Heart left ventricle (tissue), 16 donors: Measurements from ENCODE around the gene OVCH1. TPM values are rescaled to one million over a fixed set of nuclear protein-coding genes. Genes with fewer than 3 reads are reported as not detected.

Experiments used
- ATAC-seq, 4 donors: fragments of 200-7000 bp; cut with Tn5 transposase; one replicate each; pipeline ENCODE4 v1.9.1; 2020 to 2022; ENCODE audit warnings: moderate library complexity in 4 of 4, mild to moderate bottlenecking in 3 of 4, moderate number of reproducible peaks in 1 of 4
- DNase-seq, 5 donors: peaks; one replicate each; pipeline ENCODE4 v3.0.0-alpha.2; 2020
- H3K27ac ChIP-seq, 12 donors: fragments of 200-600 bp; sonication (generic) in 4 of 12; one replicate each; pipeline versions ENCODE4 v1.5.0 to v1.8.0; 2016 to 2022; ENCODE audit warnings: mild to moderate bottlenecking in 2 of 12
- H3K27me3 ChIP-seq, 9 donors: fragments of 200-600 bp; sonication (generic) in 2 of 9; one replicate each; pipeline versions ENCODE4 v1.5.1 to v1.8.0; 2016 to 2022; ENCODE audit warnings: mild to moderate bottlenecking in 3 of 9
- H3K36me3 ChIP-seq, 9 donors: fragments of 200-600 bp; sonication (generic) in 2 of 9; one replicate each; pipeline versions ENCODE4 v1.5.0 to v1.8.0; 2018 to 2022; ENCODE audit warnings: mild to moderate bottlenecking in 2 of 9
- H3K4me1 ChIP-seq, 12 donors: fragments of 200-600 bp; sonication (generic) in 4 of 12; one replicate each; pipeline versions ENCODE4 v1.5.0 to v1.8.0; 2016 to 2022; ENCODE audit warnings: mild to moderate bottlenecking in 3 of 12
- H3K4me3 ChIP-seq, 12 donors: fragments of 200-600 bp; sonication (generic) in 4 of 12; one replicate each; pipeline versions ENCODE4 v1.5.0 to v1.8.0; 2017 to 2022; ENCODE audit warnings: mild to moderate bottlenecking in 9 of 12, moderate library complexity in 4 of 12
- H3K9me3 ChIP-seq, 12 donors: fragments of 200-600 bp; sonication (generic) in 4 of 12; one replicate each; pipeline versions ENCODE4 v1.5.0 to v1.8.0; 2016 to 2022; ENCODE audit warnings: mild to moderate bottlenecking in 1 of 12
- CTCF ChIP-seq, 12 donors: fragments of 200-600 bp; sonication (generic) in 4 of 12; IDR thresholded peaks; one replicate each; pipeline versions ENCODE4 v1.5.0 to v1.8.0; 2018 to 2022; ENCODE audit warnings: antibody characterized with exemption in 12 of 12, mild to moderate bottlenecking in 5 of 12
- POLR2A ChIP-seq, 2 donors: fragments of 450-650 bp; IDR thresholded peaks; one replicate each; pipeline ENCODE4 v1.6.1; 2017; ENCODE audit warnings: antibody characterized with exemption in 2 of 2, mild to moderate bottlenecking in 2 of 2, moderate library complexity in 2 of 2
- WGBS, 4 donors: extraction: QIAGEN DNeasy Blood & Tissue Kit in 2 of 4; methylation state at CpG; one replicate each; pipeline versions ENCODE4 v1.1.5 to v1.1.7; 2013 to 2018; 5-methylcytosine and 5-hydroxymethylcytosine counted together
- intact Hi-C, 10 donors: fragments of 100-400 bp; cut with DNase I; formaldehyde crosslinking; loops; one replicate each; pipeline versions ENCODE4 v1.11.1 to v1.14.2; 2022
- polyA plus RNA-seq, 2 donors: library from polyadenylated mRNA; stranded (reverse); fragments of 200-250 nt; gene quantifications; one replicate each; pipeline ENCODE4 v1.2.3, GENCODE V29; 2013
- total RNA-seq, 9 donors: library from RNA; depleted of rRNA in 2 of 9; stranded (reverse); fragments of >200 nt in 2 of 9; fragmentation: NEBNext Ultra II Directional in 3 of 9; extraction: Animal tissue kit (Norgen Biotek cat#: 25700) in 3 of 9; gene quantifications; one replicate each; pipeline versions ENCODE4 v1.1.0 to v1.2.4, GENCODE V29; 2016 to 2023
- donor health status: ischemic (EF 13 %, LVEDD 7.1; RV severe dilation, severe dysfunction).
- donor health status: healthy with polysubstance abuse.
- donor health status: DM: no; HTN: yes; CAD: no.
- donor health status: DM: no; HTN: no; CAD: no.
- donor health status: ischemic (EF 25% LVEDD 6.9; RV normal size, moderate dysfunction).
- donor health status: ischemic (EF 25% LVEDD 5.7; RV mildly dilated, moderate dysfunction).
- donor health status: healthy.
- donor health status: DM: yes; HTN: yes; CAD: no.
- donor health status: ischemic (EF 35%, LVEDD 5.7; RV mildly dilated, moderate dysfunction).
- donor health status: nonischemic (EF 11% LVEDD 7.7; RV severe dilation, severe dysfunction).
- donor health status: DM: yes; HTN: yes; CAD: no.
- donor health status: PGD.
- donor health status: ischemic (EF 29% LVEDD 5.4; RV normal size, mild dysfunction).
- donor health status: nonischemic (EF 23%, LVEDD 6.1; RV moderate dilation, normal function).

OVCH1 gene
- total and polyA plus RNA-seq, 11 donors, result 0.09 to 0.18 (median 0.13) TPM; not detected in 7

GRCh38 chr12:29544428-29545101 is 47.1 kb upstream of the OVCH1 start:
- no peaks in the 10 kb centered on the region for H3K9me3 ChIP-seq
- intact Hi-C loops, result loop anchor here in 2 of 10 donors (10.0 kb wide), 2 partner anchors 240 to 1260 kb away; partner anchors contain the start of gene TMTC1 (in 1 of the 2)
- no peaks in the 10 kb centered on the region for H3K36me3 ChIP-seq
- peaks cover 0 to 32% (median 5%) of the 10 kb centered on the region in 12 donors for H3K4me1 ChIP-seq
- TF ChIP-seq POLR2A (IDR thresholded peaks at IDR 0.05) (no peak), CTCF (IDR thresholded peaks at IDR 0.05) (no peak)
- no peak overlapping the region for H3K27ac ChIP-seq
- 81 to 89% (median 84%) methylated on average over 6 of the region's 6 CpGs for WGBS, 4 donors
- no peaks in the 10 kb centered on the region for H3K27me3 ChIP-seq
- DNase-seq (no peak), ATAC-seq (no peak)
- no peak overlapping the region for H3K4me3 ChIP-seq

DNA sequence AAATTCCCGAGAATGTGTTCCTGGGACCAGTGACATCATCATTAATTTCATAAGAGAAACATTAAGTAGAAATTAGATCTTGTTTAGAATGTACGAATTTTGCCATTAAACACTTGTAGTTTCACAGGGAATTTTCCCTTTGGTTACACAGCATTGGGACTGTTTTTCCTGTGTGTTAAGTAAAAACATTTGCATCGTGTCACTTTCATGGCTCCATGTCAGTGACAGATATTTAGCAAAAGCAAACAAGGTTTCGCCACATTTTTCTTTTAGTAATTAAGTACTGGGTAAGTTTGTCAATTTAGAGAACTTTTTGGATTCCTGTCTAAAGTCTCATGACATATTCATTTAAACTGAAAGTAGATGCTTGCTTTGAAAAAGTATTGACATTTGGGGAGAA is 45.5 kb upstream of the OVCH1 start:
- ATAC-seq (peak in 1 of 4 donors; percentile 27), DNase-seq (no peak)
- TF ChIP-seq CTCF (IDR thresholded peaks at IDR 0.05) (no peak), POLR2A (IDR thresholded peaks at IDR 0.05) (no peak)
- H3K27ac ChIP-seq, result peak overlapping the region in 4 of 12 donors; percentile 21 to 51 (median 45)
- H3K36me3 ChIP-seq, result no peaks in the 10 kb centered on the region
- H3K4me1 ChIP-seq, result peaks cover 0 to 32% (median 5%) of the 10 kb centered on the region in 12 donors
- no peaks in the 10 kb centered on the region for H3K9me3 ChIP-seq
- intact Hi-C loops, result loop anchor here in 2 of 10 donors (10.0 kb wide), 2 partner anchors 242 to 1262 kb away; partner anchors contain the start of gene TMTC1 (in 1 of the 2)
- no peaks in the 10 kb centered on the region for H3K27me3 ChIP-seq
- peak overlapping the region in 6 of 12 donors; percentile 10 to 36 (median 18) for H3K4me3 ChIP-seq
- WGBS, 4 donors, result 59 to 76% (median 68%) methylated on average over 4 of the region's 4 CpGs

- ATAC-seq (no peak), DNase-seq (no peak)
- H3K27ac ChIP-seq, result no peak overlapping the region
- peaks cover 0 to 28% (median 10%) of the 10 kb centered on the region in 9 donors for H3K36me3 ChIP-seq
- intact Hi-C loops, result loop anchor here in 2 of 10 donors (10.0 kb wide), 3 partner anchors 658 to 998 kb away; no protein-coding TSS in a partner anchor
- H3K4me3 ChIP-seq, result no peak overlapping the region
- no peaks in the 10 kb centered on the region for H3K27me3 ChIP-seq
- TF ChIP-seq POLR2A (IDR thresholded peaks at IDR 0.05) (no peak), CTCF (IDR thresholded peaks at IDR 0.05) (no peak)
- H3K4me1 ChIP-seq, result peaks cover 0 to 1% (median 0%) of the 10 kb centered on the region in 12 donors
- 82 to 86% (median 84%) methylated on average over 2 of the region's 2 CpGs for WGBS, 4 donors
- no peaks in the 10 kb centered on the region for H3K9me3 ChIP-seq
These were observed 39.8 kb upstream of the OVCH1 start for GRCh38 chr12:29537298-29537697.

DNA sequence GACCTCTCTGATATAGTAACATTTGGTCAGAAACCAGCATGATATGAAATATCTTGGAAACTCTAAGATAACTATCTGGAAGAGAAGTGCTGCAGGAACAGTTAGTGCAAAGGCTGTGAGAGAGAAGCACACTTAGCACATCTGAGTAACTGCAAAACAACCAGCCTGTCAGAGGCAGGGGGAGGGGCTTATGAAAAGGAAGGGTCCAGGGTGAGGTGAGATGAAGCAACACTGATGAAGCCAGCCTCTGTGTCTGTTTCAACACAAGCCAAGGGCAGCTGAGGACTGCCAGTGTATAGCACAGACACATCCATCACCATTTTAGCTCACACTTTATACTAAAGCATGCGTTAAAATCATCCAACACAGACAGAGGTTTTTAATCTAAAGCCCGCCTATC is 37.4 kb upstream of the OVCH1 start:
- TF ChIP-seq POLR2A (IDR thresholded peaks at IDR 0.05), result no peak
- no peak for TF ChIP-seq CTCF (IDR thresholded peaks at IDR 0.05)
- intact Hi-C loops, result loop anchor here in 2 of 10 donors (10.0 kb wide), 3 partner anchors 660 to 1000 kb away; no protein-coding TSS in a partner anchor

More for the DNA sequence above, 37.4 kb upstream of the OVCH1 start:
- Histone ChIP-seq H3K27me3 (no peaks in the 10 kb centered on the region), H3K27ac (no peak overlapping the region), H3K4me1 (no peaks in the 10 kb centered on the region), H3K36me3 (peaks cover 0 to 28% (median 10%) of the 10 kb centered on the region in 9 donors), H3K4me3 (no peak overlapping the region), H3K9me3 (no peaks in the 10 kb centered on the region)
- ATAC-seq (peak in 1 of 4 donors; percentile 27), DNase-seq (no peak)
- 95 to 100% (median 98%) methylated on average over 2 of the region's 2 CpGs for WGBS, 4 donors
